Endodermal cell (in vitro differentiated cells): Measurements from ENCODE around the gene ILF3. TPM values are rescaled to one million over a fixed set of nuclear protein-coding genes. Genes with fewer than 3 reads are reported as not detected.

Experiments
- DNase-seq: peaks from one replicate; pipeline ENCODE4 v3.0.0-alpha.2; 2017
- H3K27ac ChIP-seq: 2 replicates; pipeline ENCODE4 v1.5.1; 2013; ENCODE audit warnings: mild to moderate bottlenecking, low read depth, low read length, moderate library complexity
- H3K27me3 ChIP-seq: 2 replicates; pipeline ENCODE4 v1.6.1; 2013; ENCODE audit warnings: mild to moderate bottlenecking, low read length, moderate library complexity; ENCODE audit not compliant: insufficient read depth, control insufficient read depth, poor library complexity, severe bottlenecking
- H3K36me3 ChIP-seq: 2 replicates; pipeline ENCODE4 v1.7.0; 2013; ENCODE audit warnings: mild to moderate bottlenecking, low read length, moderate library complexity; ENCODE audit not compliant: control insufficient read depth, insufficient read depth
- H3K4me1 ChIP-seq: one replicate; pipeline ENCODE4 v1.7.0; 2013; ENCODE audit warnings: low read length; ENCODE audit not compliant: control insufficient read depth, insufficient read depth
- H3K4me3 ChIP-seq: 2 replicates; pipeline ENCODE4 v1.5.1; 2013; ENCODE audit warnings: mild to moderate bottlenecking, low read length, moderate library complexity
- H3K9ac ChIP-seq: 2 replicates; pipeline ENCODE4 v1.6.1; 2013; ENCODE audit warnings: mild to moderate bottlenecking, low read length, moderate library complexity; ENCODE audit not compliant: poor library complexity, severe bottlenecking; ENCODE audit errors: extremely low read depth
- H3K9me3 ChIP-seq: 2 replicates; pipeline ENCODE4 v1.6.1; 2013; ENCODE audit warnings: mild to moderate bottlenecking, low read length, moderate library complexity; ENCODE audit not compliant: control insufficient read depth
- H3K27ac Mint-ChIP-seq: 2 replicates; pipeline ENCODE4 v1.8.0; 2020; ENCODE audit warnings: mixed read lengths
- H3K27me3 Mint-ChIP-seq: 2 replicates; pipeline ENCODE4 v1.8.0; 2021; ENCODE audit warnings: mild to moderate bottlenecking, mixed read lengths; ENCODE audit not compliant: insufficient read depth
- H3K36me3 Mint-ChIP-seq: 2 replicates; pipeline ENCODE4 v1.8.0; 2020; ENCODE audit warnings: low read depth, mixed read lengths
- H3K4me1 Mint-ChIP-seq: 2 replicates; pipeline ENCODE4 v1.8.0; 2020; ENCODE audit warnings: mixed read lengths
- H3K4me3 Mint-ChIP-seq: 2 replicates; pipeline ENCODE4 v1.8.0; 2020; ENCODE audit warnings: mild to moderate bottlenecking, moderate library complexity, mixed read lengths
- H3K9me3 Mint-ChIP-seq: 2 replicates; pipeline ENCODE4 v1.8.0; 2020; ENCODE audit warnings: mild to moderate bottlenecking, mixed read lengths
- WGBS, 2 experiments: methylation state at CpG; one replicate each; pipeline versions ENCODE4 v1.1.5 to v1.1.7; 2013; ENCODE audit warnings: missing lambda C conversion rate in 2 of 2, mixed read lengths in 1 of 2; ENCODE audit not compliant: insufficient coverage in 1 of 2, insufficient read length in 1 of 2; 5-methylcytosine and 5-hydroxymethylcytosine counted together
- total RNA-seq, 2 donors: library from RNA; stranded (reverse); fragmentation: NEBNext Ultra II Directional in 1 of 2; extraction: Animal tissue kit (Norgen Biotek cat#: 25700) in 1 of 2; gene quantifications; 2 replicates in 1 of 2; 3 replicates in 1 of 2; pipeline ENCODE4 v1.2.1, GENCODE V29; 2021
- TF ChIP-seq, protein P1 (sequence below): fragments of 200-600 bp; sonication (generic); conservative IDR thresholded peaks from 2 replicates; pipeline ENCODE4 v1.5.0; 2021; ENCODE audit warnings: antibody characterized with exemption, mild to moderate bottlenecking

Gene ILF3
- total RNA-seq, 2 donors from 2014 or later: 625 to 629 TPM

GRCh38 chr19:10667867-10668266 is 13.7 kb downstream of the ILF3 start:
- no peaks in the 10 kb centered on the region for H3K4me1 ChIP-seq
- H3K4me1 Mint-ChIP-seq: peaks cover 2% of the 10 kb centered on the region
- no peaks in the 10 kb centered on the region for H3K27me3 Mint-ChIP-seq
- H3K9me3 Mint-ChIP-seq: no peaks in the 10 kb centered on the region
- peaks cover 78% of the 10 kb centered on the region for H3K36me3 ChIP-seq
- no peak for DNase-seq
- H3K9ac ChIP-seq: no peak overlapping the region
- no peak overlapping the region for H3K27ac ChIP-seq
- peaks cover 57% of the 10 kb centered on the region for H3K36me3 Mint-ChIP-seq
- H3K9me3 ChIP-seq: no peaks in the 10 kb centered on the region
- no peak overlapping the region for H3K4me3 ChIP-seq
- no peaks in the 10 kb centered on the region for H3K27me3 ChIP-seq
- TF ChIP-seq, protein P1, sequence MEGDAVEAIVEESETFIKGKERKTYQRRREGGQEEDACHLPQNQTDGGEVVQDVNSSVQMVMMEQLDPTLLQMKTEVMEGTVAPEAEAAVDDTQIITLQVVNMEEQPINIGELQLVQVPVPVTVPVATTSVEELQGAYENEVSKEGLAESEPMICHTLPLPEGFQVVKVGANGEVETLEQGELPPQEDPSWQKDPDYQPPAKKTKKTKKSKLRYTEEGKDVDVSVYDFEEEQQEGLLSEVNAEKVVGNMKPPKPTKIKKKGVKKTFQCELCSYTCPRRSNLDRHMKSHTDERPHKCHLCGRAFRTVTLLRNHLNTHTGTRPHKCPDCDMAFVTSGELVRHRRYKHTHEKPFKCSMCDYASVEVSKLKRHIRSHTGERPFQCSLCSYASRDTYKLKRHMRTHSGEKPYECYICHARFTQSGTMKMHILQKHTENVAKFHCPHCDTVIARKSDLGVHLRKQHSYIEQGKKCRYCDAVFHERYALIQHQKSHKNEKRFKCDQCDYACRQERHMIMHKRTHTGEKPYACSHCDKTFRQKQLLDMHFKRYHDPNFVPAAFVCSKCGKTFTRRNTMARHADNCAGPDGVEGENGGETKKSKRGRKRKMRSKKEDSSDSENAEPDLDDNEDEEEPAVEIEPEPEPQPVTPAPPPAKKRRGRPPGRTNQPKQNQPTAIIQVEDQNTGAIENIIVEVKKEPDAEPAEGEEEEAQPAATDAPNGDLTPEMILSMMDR: no peak
- WGBS, 2 experiments: 94 to 95% methylated on average over 6 of the region's 6 CpGs
- H3K27ac Mint-ChIP-seq: peak overlapping the region; percentile 4
- no peak overlapping the region for H3K4me3 Mint-ChIP-seq

GRCh38 chr19:10669246-10669645 is 15.1 kb downstream of the ILF3 start:
- H3K9me3 Mint-ChIP-seq: no peaks in the 10 kb centered on the region
- DNase-seq: no peak
- H3K4me1 ChIP-seq: no peaks in the 10 kb centered on the region
- no peak overlapping the region for H3K4me3 Mint-ChIP-seq
- peaks cover 84% of the 10 kb centered on the region for H3K36me3 ChIP-seq
- no peaks in the 10 kb centered on the region for H3K9me3 ChIP-seq
- H3K9ac ChIP-seq: no peak overlapping the region
- TF ChIP-seq, protein P1: no peak
- no peaks in the 10 kb centered on the region for H3K27me3 ChIP-seq
- H3K27ac ChIP-seq: no peak overlapping the region
- no peaks in the 10 kb centered on the region for H3K27me3 Mint-ChIP-seq
- 95 to 96% methylated on average over 6 of the region's 6 CpGs for WGBS, 2 experiments
- H3K36me3 Mint-ChIP-seq: peaks cover 66% of the 10 kb centered on the region
- no peaks in the 10 kb centered on the region for H3K4me1 Mint-ChIP-seq
- peak overlapping the region; percentile 71 for H3K27ac Mint-ChIP-seq
- H3K4me3 ChIP-seq: no peak overlapping the region

- H3K27ac ChIP-seq: no peak overlapping the region
- no peaks in the 10 kb centered on the region for H3K9me3 ChIP-seq
- WGBS, 2 experiments: 98 to 100% methylated on average over 1 of the region's 1 CpG
- no peak overlapping the region for H3K9ac ChIP-seq
- H3K27me3 ChIP-seq: no peaks in the 10 kb centered on the region
- TF ChIP-seq, protein P1: no peak
- no peak for DNase-seq
- H3K36me3 ChIP-seq: peaks cover 91% of the 10 kb centered on the region
- Mint-ChIP-seq H3K27ac (no peak overlapping the region), H3K4me3 (no peak overlapping the region), H3K27me3 (no peaks in the 10 kb centered on the region), H3K9me3 (no peaks in the 10 kb centered on the region), H3K36me3 (peaks cover 75% of the 10 kb centered on the region), H3K4me1 (no peaks in the 10 kb centered on the region)
- H3K4me1 ChIP-seq: no peaks in the 10 kb centered on the region
- H3K4me3 ChIP-seq: no peak overlapping the region
Measured at GRCh38 chr19:10670182-10670581, 16.0 kb downstream of the ILF3 start.
